Glutamatergic neuron (in vitro differentiated cells): Measurements from ENCODE around the gene PCDHGA2. TPM values are rescaled to one million over a fixed set of nuclear protein-coding genes. Genes with fewer than 3 reads are reported as not detected.
"Not testable (repeated sequence)": the region's sequence is repeated elsewhere in the genome, so short reads cannot be mapped to it uniquely, and the experiment has no call there.

Experiments used
- DNase-seq: peaks from one replicate; pipeline ENCODE4 v3.0.0; 2022
- H3K27ac Mint-ChIP-seq: one replicate; pipeline ENCODE4 v1.8.0; 2020; ENCODE audit warnings: mild to moderate bottlenecking, mixed read lengths, inconsistent platforms; ENCODE audit not compliant: unreplicated experiment
- H3K27me3 Mint-ChIP-seq: one replicate; pipeline ENCODE4 v1.8.0; 2020; ENCODE audit warnings: mild to moderate bottlenecking, moderate library complexity, mixed read lengths, inconsistent platforms; ENCODE audit not compliant: unreplicated experiment
- H3K36me3 Mint-ChIP-seq: one replicate; pipeline ENCODE4 v1.8.0; 2020; ENCODE audit warnings: mild to moderate bottlenecking, mixed read lengths, inconsistent platforms; ENCODE audit not compliant: unreplicated experiment
- H3K4me1 Mint-ChIP-seq: one replicate; pipeline ENCODE4 v1.8.0; 2020; ENCODE audit warnings: mild to moderate bottlenecking, low read depth, mixed read lengths, inconsistent platforms; ENCODE audit not compliant: unreplicated experiment
- H3K4me3 Mint-ChIP-seq: one replicate; pipeline ENCODE4 v1.8.0; 2020; ENCODE audit warnings: mild to moderate bottlenecking, mixed read lengths, inconsistent platforms; ENCODE audit not compliant: unreplicated experiment
- H3K9me3 Mint-ChIP-seq: one replicate; pipeline ENCODE4 v1.8.0; 2020; ENCODE audit warnings: mild to moderate bottlenecking, moderate library complexity, mixed read lengths, inconsistent platforms; ENCODE audit not compliant: unreplicated experiment
- total RNA-seq: library from RNA; stranded (reverse); fragmentation: NEBNext Ultra II Directional; extraction: Animal tissue kit (Norgen Biotek cat#: 25700); gene quantifications from one replicate; pipeline ENCODE4 v1.2.1, GENCODE V29; 2021; ENCODE audit not compliant: unreplicated experiment
- TF ChIP-seq, protein P1 (sequence below): fragments of 200-600 bp; sonication (generic); IDR thresholded peaks from one replicate; pipeline ENCODE4 v1.5.0; 2021; ENCODE audit not compliant: partially characterized antibody, unreplicated experiment

Gene PCDHGA2
- total RNA-seq, 1 donor from 2014 or later = 3.0 TPM

- H3K9me3 Mint-ChIP-seq = peaks cover 27% of the 10 kb centered on the region
- TF ChIP-seq, protein P1, sequence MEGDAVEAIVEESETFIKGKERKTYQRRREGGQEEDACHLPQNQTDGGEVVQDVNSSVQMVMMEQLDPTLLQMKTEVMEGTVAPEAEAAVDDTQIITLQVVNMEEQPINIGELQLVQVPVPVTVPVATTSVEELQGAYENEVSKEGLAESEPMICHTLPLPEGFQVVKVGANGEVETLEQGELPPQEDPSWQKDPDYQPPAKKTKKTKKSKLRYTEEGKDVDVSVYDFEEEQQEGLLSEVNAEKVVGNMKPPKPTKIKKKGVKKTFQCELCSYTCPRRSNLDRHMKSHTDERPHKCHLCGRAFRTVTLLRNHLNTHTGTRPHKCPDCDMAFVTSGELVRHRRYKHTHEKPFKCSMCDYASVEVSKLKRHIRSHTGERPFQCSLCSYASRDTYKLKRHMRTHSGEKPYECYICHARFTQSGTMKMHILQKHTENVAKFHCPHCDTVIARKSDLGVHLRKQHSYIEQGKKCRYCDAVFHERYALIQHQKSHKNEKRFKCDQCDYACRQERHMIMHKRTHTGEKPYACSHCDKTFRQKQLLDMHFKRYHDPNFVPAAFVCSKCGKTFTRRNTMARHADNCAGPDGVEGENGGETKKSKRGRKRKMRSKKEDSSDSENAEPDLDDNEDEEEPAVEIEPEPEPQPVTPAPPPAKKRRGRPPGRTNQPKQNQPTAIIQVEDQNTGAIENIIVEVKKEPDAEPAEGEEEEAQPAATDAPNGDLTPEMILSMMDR = no peak
- no peaks in the 10 kb centered on the region for H3K4me1 Mint-ChIP-seq
- H3K27ac Mint-ChIP-seq = no peak overlapping the region
- peaks cover 61% of the 10 kb centered on the region for H3K36me3 Mint-ChIP-seq
- H3K27me3 Mint-ChIP-seq = peaks cover 3% of the 10 kb centered on the region
- DNase-seq = no peak
- no peak overlapping the region for H3K4me3 Mint-ChIP-seq
Observed at GRCh38 chr5:141342773-141343172, 4.2 kb downstream of the PCDHGA2 start.

GRCh38 chr5:141343242-141343952, 4.8 kb downstream of the PCDHGA2 start, which contains the start of gene PCDHGA3:
Gene PCDHGA3 (plus strand): TSS chr5:141343829. CDS start chr5:141344034, 205 bp downstream.
- Mint-ChIP-seq H3K4me1 (no peaks in the 10 kb centered on the region), H3K9me3 (peaks cover 22% of the 10 kb centered on the region), H3K36me3 (peaks cover 58% of the 10 kb centered on the region), H3K4me3 (peak within 1 kb of the TSS; percentile 81), H3K27ac (peak within 1 kb of the TSS; percentile 78), H3K27me3 (peaks cover 3% of the 10 kb centered on the region)
- TF ChIP-seq, protein P1 = no peak
- no peak for DNase-seq

- no peaks in the 10 kb centered on the region for H3K4me1 Mint-ChIP-seq
- H3K36me3 Mint-ChIP-seq = peaks cover 59% of the 10 kb centered on the region
- H3K4me3 Mint-ChIP-seq = peak overlapping the region; percentile 81
- peak overlapping the region; percentile 78 for H3K27ac Mint-ChIP-seq
- TF ChIP-seq, protein P1 = no peak
- no peak for DNase-seq
- H3K27me3 Mint-ChIP-seq = peaks cover 1% of the 10 kb centered on the region
- H3K9me3 Mint-ChIP-seq = peaks cover 19% of the 10 kb centered on the region
Observed at GRCh38 chr5:141343953-141344463, 5.4 kb downstream of the PCDHGA2 start.

DNA sequence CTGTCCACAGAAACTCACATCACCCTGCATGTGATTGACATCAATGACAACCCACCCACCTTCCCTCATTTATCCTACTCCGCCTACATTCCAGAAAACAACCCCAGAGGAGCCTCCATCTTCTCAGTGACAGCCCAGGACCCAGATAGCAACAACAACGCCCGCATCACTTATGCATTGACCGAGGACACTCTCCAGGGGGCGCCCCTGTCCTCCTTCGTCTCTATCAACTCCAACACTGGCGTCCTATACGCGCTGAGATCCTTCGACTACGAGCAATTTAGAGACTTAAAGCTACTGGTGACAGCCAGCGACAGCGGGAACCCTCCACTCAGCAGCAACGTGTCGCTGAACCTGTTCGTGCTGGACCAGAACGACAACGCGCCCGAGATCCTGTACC, 6.8 kb downstream of the PCDHGA2 start:
- H3K27me3 Mint-ChIP-seq = peaks cover 1% of the 10 kb centered on the region
- peaks cover 67% of the 10 kb centered on the region for H3K36me3 Mint-ChIP-seq
- DNase-seq = no peak
- peaks cover 19% of the 10 kb centered on the region for H3K9me3 Mint-ChIP-seq
- no peak overlapping the region for H3K4me3 Mint-ChIP-seq
- TF ChIP-seq, protein P1 = no peak
- H3K4me1 Mint-ChIP-seq = no peaks in the 10 kb centered on the region
- H3K27ac Mint-ChIP-seq = no peak overlapping the region

DNA sequence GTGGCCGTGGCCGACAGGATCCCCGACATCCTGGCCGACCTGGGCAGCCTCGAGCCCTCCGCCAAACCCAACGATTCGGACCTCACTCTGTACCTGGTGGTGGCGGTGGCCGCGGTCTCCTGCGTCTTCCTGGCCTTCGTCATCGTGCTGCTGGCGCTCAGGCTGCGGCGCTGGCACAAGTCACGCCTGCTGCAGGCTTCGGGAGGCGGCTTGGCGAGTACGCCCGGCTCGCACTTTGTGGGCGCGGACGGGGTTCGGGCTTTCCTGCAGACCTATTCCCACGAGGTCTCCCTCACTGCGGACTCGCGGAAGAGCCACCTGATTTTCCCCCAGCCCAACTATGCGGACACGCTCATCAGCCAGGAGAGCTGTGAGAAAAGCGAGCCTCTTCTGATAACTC, 7.5 kb downstream of the PCDHGA2 start:
- not testable (repeated sequence) for H3K4me1 Mint-ChIP-seq, H3K4me3 Mint-ChIP-seq, H3K27me3 Mint-ChIP-seq, H3K27ac Mint-ChIP-seq, DNase-seq
- Mint-ChIP-seq H3K9me3 (peaks cover 19% of the 10 kb centered on the region), H3K36me3 (peaks cover 67% of the 10 kb centered on the region)
